Measurements from ENCODE around the gene CYB5R4.
"Not testable (repeated sequence)": the region's sequence is repeated elsewhere in the genome, so short reads cannot be mapped to it uniquely, and the experiment has no call there.

CYB5R4 gene

GRCh38 chr6:83862776-83863471 is 3.4 kb downstream of the CYB5R4 start:
- H3K4me3 ChIP-seq (ENCODE audit: low read depth, low read length), result no peak overlapping the region

GRCh38 chr6:83867043-83867442 is 7.6 kb downstream of the CYB5R4 start:
- no peak overlapping the region for H3K4me3 ChIP-seq (ENCODE audit: low read depth, low read length)

- H3K4me3 ChIP-seq (ENCODE audit: low read depth, low read length), result no peak overlapping the region
These were observed 8.2 kb downstream of the CYB5R4 start for GRCh38 chr6:83867527-83868161.

- H3K4me3 ChIP-seq (ENCODE audit: low read depth, low read length), result no peak overlapping the region
These were observed 9.2 kb downstream of the CYB5R4 start for GRCh38 chr6:83868639-83869038.

- H3K4me3 ChIP-seq (ENCODE audit: low read depth, low read length), result no peak overlapping the region
These were observed 11.2 kb downstream of the CYB5R4 start for GRCh38 chr6:83870649-83871048.

- no peak overlapping the region for H3K4me3 ChIP-seq (ENCODE audit: low read depth, low read length)
These were observed 13.1 kb downstream of the CYB5R4 start for GRCh38 chr6:83872386-83873118.

- no peak overlapping the region for H3K4me3 ChIP-seq (ENCODE audit: low read depth, low read length)
These were observed 14.4 kb downstream of the CYB5R4 start for GRCh38 chr6:83873869-83874268.

- no peak overlapping the region for H3K4me3 ChIP-seq (ENCODE audit: low read depth, low read length)
These were observed 16.4 kb downstream of the CYB5R4 start for GRCh38 chr6:83875843-83876242.

- H3K4me3 ChIP-seq (ENCODE audit: low read depth, low read length), result no peak overlapping the region
These were observed 19.6 kb downstream of the CYB5R4 start for GRCh38 chr6:83878902-83879644.

GRCh38 chr6:83879746-83880145 is 20.3 kb downstream of the CYB5R4 start:
- H3K4me3 ChIP-seq (ENCODE audit: low read depth, low read length), result no peak overlapping the region

- H3K4me3 ChIP-seq (ENCODE audit: low read depth, low read length), result no peak overlapping the region
These were observed 23.8 kb downstream of the CYB5R4 start for GRCh38 chr6:83883240-83883639.

- no peak overlapping the region for H3K4me3 ChIP-seq (ENCODE audit: low read depth, low read length)
These were observed 25.0 kb downstream of the CYB5R4 start for GRCh38 chr6:83884523-83884922.

- H3K4me3 ChIP-seq (ENCODE audit: low read depth, low read length), result no peak overlapping the region
These were observed 26.5 kb downstream of the CYB5R4 start for GRCh38 chr6:83885984-83886383.

GRCh38 chr6:83889621-83890020 is 30.1 kb downstream of the CYB5R4 start:
- no peak overlapping the region for H3K4me3 ChIP-seq (ENCODE audit: low read depth, low read length)

GRCh38 chr6:83890520-83890919 is 31.0 kb downstream of the CYB5R4 start:
- no peak overlapping the region for H3K4me3 ChIP-seq (ENCODE audit: low read depth, low read length)

- H3K4me3 ChIP-seq (ENCODE audit: low read depth, low read length), result no peak overlapping the region
These were observed 32.1 kb downstream of the CYB5R4 start for GRCh38 chr6:83891586-83891985.

GRCh38 chr6:83893024-83893423 is 33.5 kb downstream of the CYB5R4 start:
- H3K4me3 ChIP-seq (ENCODE audit: low read depth, low read length), result no peak overlapping the region

- H3K4me3 ChIP-seq (ENCODE audit: low read depth, low read length), result not testable (repeated sequence)
These were observed 37.6 kb downstream of the CYB5R4 start for GRCh38 chr6:83897094-83897493.

GRCh38 chr6:83901624-83902023 is 42.1 kb downstream of the CYB5R4 start:
- H3K4me3 ChIP-seq (ENCODE audit: low read depth, low read length), result no peak overlapping the region

GRCh38 chr6:83904395-83904794 is 44.9 kb downstream of the CYB5R4 start:
- H3K4me3 ChIP-seq (ENCODE audit: low read depth, low read length), result no peak overlapping the region

- H3K4me3 ChIP-seq (ENCODE audit: low read depth, low read length), result no peak overlapping the region
These were observed 46.2 kb downstream of the CYB5R4 start for GRCh38 chr6:83905648-83906047.
